GM21528 (cell line): Measurements from ENCODE around the gene GP1BB.
"Not testable (repeated sequence)": the region's sequence is repeated elsewhere in the genome, so short reads cannot be mapped to it uniquely, and the experiment has no call there.

Experiments
- ATAC-seq: cut with Tn5 transposase; IDR thresholded peaks from one replicate; pipeline ENCODE4 v1.9.1; 2021; ENCODE audit warnings: mild to moderate bottlenecking, moderate library complexity; ENCODE audit not compliant: unreplicated experiment, low FRiP score

GP1BB gene

DNA sequence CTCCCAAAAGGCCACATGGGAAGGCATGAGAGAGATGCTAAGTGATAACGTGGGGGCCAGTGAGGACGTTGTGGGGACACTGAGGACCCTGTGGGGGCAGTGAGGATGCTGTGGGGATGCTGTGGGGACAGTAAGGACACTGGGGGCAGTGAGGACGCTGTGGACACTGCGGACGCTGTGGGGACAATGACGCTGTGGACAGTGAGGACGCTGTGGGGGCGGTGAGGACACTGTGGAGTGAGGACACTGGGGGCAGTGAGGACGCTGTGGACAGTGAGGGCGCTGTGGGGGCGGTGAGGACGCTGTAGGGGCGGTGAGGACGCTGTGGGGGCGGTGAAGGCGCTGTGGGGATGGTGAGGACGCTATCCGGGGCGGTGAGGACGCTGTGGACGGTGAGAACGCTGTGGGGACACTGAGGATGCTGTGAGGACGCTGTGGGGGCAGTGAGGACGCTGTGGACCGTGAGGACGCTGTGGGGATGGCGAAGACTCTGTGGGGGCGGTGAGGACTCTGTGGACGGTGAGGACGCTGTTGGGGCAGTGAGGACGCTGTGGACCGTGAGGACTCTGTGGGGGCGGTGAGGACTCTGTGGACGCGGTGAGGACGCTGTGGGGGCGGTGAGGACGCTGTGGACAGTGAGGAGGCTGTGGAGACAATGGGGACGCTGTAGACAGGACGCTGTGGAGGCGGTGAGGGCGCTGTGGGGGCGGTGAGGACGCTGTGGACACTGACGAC, 1.8 kb downstream of the GP1BB start:
- no peak for ATAC-seq

DNA sequence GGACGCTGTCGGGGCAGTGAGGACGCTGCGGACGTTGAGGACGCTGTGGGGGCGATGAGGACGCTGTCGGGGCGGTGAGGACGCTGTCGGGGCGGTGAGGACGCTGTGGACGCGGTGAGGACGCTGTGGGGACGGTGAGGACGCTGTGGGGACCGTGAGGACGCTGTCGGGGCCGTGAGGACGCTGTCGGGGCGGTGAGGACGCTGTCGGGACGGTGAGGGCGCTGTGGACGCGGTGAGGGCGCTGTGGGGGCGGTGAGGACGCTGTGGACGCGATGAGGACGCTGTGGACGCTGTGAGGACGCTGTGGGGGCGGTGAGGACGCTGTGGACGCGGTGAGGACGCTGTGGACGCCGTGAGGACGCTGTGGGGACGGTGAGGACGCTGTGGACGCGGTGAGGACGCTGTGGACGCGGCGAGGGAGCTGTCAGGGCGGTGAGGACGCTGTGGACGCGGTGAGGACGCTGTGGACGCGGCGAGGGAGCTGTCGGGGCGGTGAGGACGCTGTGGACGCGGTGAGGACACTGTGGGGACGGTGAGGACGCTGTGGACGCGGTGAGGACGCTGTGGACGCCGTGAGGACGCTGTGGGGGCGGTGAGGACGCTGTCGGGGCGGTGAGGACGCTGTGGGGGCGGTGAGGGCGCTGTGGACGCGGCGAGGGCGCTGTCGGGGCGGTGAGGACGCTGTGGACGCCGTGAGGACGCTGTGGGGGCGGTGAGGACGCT, 2.9 kb downstream of the GP1BB start:
- not testable (repeated sequence) for ATAC-seq

DNA sequence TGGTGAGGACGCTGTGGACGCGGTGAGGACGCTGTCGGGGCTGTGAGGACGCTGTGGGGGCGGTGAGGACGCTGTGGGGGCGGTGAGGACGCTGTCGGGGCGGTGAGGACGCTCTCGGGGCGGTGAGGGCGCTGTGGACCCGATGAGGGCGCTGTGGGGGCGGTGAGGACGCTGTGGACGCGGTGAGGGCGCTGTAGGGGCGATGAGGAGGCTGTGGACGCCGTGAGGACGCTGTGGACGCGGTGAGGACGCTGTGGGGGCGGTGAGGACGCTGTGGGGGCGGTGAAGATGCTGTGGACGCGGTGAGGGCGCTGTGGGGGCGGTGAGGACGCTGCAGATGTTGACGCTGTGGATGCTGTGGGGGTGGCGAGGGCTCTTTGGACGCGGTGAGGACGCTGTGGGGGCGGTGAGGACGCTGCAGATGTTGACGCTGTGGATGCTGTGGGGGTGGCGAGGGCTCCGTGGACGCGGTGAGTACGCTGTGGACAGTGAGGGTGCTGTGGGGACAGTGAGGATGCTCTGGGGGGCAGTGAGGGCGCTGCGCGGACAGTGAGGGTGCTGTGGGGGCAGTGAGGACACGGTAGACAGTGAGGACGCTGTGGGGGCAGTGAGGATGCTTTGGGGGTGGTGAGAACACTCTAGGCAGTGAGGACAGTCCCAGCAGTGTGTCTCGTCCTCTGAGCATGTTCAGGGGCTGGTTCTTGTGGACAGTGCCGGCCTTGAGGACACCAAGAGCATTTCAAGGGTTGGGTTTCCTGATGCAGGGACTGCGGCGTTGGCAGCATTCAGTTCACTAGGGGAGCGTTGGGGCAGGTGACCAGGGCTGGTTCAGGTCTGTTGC, 4.2 kb downstream of the GP1BB start:
- ATAC-seq = no peak

DNA sequence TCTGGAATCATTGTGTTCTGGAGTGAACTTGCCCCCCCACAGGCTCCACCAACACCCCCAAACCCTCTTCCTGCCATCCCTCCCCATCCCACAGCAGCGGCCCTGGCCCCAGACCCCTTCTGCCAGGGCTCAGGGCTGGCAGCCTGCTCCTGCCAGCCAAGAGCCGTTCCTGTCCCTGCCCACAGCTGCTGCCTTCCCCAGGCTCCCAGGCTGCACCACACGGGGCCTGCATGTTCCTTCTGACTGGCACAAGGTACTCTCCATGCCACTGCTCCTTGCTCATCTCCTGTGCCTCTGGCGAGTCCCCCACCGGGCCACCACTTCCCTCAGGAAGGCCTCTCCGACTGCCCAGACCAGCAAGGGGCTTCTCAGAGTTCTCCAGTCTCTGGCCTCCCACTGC, 4.9 kb downstream of the GP1BB start:
- no peak for ATAC-seq

DNA sequence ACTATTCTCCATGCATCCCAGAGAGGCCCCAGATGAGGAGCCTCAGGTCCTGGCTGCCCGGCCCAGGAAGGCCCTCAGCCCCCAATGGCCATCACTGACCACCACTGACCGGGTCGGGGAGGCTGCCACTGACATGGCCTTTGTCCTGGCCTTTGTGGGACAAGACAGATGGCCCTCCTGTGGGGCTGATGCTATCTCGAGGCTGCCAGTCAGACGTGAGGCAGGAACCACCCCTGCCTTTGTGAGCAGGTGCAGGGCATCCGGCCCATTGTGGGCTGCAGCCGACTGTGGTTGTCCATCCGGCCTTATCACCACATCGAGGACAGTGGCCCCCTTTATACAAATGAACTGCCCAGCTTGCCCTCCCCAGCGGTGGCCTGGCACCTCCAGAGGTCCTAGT, 5.5 kb downstream of the GP1BB start:
- no peak for ATAC-seq

DNA sequence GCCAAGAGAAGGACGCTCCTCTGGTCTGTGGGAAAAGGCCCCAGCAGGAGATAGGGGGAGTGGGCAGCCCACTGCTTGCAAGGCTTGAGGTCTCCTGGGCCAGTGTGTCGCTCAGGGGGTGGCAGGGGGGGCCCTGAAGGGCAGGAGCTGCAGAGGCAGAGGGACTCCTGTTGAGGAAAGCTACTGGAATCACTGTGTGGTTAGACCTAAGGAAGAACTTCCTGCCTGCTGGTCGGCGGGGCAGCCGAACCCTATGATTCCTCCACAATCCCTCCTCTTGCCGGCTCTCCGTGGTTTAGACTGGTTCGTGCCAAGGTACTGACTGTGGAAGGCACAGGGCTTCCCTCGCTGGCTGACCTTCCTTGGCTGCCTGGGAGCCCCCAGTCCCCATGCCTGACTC, 6.2 kb downstream of the GP1BB start:
- ATAC-seq = no peak

DNA sequence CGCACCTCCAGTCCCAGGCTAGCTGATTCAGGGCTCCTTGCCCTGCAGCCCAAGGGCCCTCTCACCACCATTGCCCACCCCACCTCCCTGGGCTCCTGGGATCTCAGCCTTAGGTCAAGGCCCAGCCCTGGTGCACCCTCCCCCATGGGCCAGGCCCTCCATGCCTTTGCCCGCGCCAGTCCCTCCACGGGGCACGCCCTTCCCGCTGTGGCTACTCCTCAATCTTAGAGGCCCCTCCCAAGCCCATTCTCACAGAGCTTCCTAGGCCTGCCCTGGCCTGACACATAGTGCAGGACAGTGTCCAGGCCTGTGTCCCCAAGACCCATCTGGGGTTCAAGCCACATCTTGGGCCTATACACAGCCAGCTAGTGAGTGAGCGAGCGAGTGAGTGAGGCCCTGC, 6.9 kb downstream of the GP1BB start:
- ATAC-seq = no peak

DNA sequence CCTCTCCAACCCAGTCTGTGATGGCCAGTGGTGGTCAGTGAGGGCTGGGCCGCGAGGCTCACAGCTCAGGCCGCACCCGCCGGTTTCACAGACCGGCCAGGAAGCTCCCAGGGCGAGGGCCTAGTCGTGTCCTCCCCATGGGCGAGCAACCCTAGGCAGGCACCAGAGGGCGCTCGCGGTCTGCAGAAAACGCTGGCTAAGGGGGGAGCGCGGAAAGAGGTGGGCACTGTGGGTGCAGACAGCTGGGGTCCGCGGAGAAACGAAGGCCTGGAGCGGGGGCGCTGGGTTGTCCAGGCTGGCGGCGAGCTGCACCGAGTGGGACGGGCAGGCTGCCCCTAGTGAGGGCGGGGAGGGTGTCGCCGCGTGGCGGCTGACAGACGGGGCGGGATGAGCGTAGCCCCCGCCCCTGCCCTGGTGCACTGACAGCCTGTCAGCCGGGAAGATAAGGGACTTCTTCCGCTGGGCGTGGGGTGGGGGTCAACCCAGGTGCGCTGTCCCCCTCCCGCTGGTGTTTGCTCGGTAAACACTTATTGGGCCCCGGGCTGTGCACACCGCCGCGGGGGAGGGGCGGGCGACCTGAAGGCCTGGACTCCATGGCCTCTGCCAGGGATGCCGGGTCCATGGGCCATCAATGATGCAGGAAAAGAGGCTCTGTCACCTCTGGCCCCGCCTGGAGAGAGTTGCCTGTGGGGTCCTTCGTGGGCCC, 7.5 kb downstream of the GP1BB start:
- no peak for ATAC-seq

DNA sequence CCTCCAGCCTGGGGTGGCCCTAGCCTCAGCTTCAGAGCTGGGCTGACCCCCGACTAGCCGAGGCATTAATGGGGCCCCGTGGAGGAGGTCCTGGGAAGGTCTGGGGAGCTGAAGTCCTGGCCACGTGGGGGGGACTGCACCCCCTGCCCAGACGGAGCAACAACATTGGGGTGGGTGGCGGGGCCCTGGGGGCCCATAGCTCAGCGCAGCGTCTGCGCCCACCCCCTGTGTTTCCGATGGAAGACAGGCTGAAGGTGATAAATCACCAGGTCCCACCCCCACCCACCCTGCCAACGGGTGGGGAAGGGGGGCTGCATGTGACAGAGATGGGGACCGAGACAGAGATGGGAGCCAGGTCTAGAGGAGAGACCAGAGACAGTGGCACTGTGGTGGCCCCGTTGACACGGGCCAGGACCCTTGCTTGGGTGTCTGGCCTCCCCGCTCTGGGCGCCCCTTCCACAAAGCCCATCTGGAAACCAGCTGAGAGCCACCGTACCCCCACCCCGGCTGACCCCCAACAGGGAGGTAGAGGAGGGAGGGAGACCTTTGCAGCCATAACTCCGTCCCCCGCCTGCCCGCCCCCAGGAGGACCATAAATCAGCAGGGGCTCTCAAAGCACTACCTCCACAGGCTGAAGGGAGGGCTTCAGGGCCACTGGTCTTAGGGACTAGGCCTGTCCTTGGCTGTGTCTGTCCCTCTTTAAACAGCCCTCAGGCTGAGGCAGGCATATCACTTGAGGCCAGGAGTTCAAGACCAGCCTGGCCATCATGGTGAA, 8.2 kb downstream of the GP1BB start:
- ATAC-seq = no peak

DNA sequence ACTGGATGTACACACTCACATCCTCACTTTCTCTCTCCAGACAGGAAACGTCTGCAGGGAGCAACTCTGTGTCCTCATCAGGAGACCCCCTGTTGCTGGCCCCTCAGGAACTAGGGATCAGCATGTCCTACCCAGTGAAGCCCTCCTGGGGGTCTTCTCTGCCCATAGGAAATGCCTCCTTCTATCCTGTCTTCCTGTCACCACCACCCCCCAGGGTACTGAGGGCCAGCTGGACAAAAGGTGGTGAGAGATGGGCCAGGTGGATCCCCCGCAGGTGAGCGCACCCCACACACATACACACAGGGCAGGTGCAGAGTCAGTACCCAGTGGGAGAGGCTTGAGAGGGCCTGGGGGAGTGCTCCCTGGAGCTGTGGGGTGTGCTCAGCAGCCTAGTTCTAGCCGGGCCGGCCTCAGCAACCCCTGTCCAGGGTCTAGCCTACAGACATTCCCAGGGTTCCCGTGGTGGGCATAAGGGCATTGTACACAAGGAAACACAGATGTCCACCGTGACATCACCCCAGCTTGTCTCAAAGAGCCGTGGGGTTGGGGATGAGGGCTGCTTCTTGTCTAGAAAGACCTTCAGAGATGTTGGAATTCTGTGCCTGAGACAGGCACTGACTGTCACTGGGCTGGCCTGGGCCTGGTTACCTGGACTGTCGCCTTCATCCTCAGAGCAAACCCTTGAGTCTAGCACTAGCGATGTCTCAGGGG, 9.2 kb downstream of the GP1BB start:
- no peak for ATAC-seq

DNA sequence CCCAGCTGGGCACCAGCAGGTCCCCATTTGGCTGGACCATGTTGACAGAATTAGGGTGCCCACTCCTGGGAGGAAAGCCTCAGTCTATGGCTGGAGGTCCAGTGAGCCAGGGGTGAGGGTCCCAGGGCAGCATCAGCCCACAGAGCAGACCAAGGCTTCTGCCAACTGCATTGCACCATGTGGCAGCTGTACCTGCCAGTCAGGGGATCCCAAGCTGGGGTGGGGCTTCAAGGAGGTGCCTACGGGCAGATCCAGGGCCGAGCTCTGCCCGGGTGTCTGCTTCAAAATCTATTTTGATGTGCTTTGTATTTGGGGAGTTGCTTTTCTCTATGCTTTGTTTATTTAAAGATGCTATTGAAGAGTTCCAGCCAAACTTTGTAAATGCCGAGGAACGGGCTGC, 10.4 kb downstream of the GP1BB start:
- ATAC-seq = no peak

DNA sequence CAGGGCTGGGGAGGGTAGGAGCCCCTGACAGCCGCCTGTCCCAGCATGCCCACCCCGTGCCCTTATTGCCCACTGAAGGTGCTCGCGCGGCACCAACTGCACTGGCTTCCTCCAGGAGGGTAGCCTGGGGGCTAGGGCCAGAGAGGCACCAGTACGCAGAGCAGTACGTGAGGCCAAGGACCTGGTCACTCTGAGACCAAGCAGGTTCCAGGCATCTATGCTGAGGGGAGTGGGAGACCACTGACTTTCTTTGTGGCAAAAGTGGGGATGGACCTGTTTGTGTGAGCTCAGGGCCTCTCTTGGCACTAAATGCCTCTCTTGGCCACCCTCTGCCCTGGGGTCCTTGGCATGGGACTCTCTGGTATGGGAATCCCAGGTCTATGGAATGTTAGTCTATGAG, 10.8 kb downstream of the GP1BB start:
- ATAC-seq = no peak

DNA sequence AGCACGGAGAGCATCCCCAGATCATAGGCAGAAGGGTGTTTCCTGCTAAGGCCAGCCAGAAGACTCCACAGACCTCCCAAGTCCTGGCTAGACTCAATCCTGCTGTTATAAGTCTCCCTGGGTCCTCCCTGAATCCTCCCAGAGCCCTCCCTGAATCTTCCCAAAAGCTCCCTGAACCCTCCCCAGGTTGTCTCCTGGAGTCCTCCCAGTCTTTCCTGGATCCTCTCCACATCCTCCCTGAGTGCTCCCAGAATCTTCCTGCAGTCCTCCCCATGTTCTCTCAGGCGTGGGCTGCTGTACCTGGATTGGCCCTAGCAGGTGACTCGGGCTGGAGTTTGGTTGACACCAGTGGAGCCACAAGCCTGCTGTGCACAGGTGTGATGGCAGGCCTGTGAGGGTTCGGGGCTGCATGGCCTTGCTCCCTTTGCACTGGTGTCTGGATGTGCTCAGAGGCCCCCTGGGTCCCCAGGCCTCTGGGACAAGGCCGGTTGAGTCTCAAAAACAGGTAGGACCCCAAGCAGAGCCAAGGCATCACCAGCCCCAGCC, 11.6 kb downstream of the GP1BB start:
- ATAC-seq = no peak

DNA sequence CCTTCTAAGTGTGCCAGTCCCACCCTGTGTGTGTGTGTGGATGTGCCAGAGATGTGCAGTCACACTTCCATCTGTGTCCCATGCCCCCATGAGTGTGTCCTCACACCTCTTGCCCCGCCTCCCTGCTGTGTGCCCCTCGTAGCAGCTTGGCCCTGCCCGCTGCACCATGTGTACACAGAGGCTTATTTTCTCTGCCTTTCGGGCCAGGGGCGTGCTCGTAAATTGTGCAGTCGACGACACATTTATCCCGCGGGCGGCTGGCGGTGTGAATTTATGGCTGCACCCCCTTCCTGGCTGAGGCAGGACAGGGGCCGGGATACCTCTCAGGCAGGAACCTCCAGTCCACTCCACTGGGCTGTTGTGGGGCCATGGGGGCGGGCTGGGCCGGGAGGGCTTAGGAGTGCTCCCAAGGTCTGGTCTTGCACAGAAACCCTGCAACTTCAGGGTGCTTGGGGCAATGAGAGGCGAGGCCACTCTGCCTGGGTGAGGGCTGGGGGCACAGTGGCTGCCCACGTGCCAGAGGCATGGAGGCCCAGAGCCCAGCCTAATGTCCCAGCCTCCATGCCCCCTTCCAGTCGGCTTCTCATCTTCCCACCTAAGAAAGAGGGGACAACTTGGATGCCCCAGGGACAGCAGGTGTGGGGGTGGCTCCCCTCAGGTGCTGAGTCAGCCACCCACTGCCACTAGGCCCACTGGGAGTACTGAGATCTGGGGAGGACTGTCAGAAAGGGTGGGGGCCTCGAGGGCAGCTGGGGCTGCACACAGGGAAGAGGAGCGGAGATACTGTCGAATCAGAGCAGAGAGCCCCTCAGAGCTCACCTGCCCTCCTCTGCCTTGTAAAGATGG, 12.5 kb downstream of the GP1BB start:
- ATAC-seq = no peak

DNA sequence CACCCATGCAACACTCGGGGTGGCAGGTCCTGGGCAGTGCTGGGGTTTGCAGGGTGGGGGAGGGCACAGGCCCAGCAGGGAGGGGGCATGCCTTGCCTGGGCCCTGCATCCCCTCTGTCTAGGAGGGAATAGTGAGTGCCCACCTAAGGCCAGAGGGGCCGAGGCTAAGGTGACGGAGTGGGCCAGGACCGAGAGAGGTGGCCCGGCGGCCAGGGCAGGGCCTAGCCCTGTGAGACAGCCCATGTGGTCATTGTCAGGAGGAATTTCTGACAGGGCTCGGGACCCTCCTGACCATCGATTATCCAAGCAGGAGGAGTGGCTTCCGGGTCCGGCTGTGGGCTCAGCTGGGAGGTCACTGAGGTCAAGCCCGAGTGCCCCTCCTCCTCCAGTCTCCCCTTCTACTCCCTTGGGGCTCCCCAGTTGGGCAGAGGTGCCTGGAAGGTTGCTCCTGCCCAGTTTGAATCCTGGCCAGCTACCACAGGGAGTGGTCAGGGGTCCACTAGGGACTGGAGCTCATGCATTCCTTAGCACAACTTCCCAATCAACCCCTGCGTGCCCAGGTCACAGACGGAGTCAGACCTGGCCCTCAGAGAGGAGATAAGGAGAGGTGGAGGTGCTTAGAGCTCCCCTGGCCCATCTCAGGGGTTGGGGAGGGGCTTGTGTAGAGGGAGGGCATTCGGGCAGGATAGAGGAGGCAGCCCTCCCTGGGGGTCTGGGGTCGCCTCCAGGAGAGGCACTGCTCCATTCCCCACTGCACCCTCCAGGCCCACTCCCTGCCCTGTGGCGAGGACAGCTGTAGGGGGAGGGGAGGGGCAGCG, 14.7 kb downstream of the GP1BB start:
- ATAC-seq = no peak

DNA sequence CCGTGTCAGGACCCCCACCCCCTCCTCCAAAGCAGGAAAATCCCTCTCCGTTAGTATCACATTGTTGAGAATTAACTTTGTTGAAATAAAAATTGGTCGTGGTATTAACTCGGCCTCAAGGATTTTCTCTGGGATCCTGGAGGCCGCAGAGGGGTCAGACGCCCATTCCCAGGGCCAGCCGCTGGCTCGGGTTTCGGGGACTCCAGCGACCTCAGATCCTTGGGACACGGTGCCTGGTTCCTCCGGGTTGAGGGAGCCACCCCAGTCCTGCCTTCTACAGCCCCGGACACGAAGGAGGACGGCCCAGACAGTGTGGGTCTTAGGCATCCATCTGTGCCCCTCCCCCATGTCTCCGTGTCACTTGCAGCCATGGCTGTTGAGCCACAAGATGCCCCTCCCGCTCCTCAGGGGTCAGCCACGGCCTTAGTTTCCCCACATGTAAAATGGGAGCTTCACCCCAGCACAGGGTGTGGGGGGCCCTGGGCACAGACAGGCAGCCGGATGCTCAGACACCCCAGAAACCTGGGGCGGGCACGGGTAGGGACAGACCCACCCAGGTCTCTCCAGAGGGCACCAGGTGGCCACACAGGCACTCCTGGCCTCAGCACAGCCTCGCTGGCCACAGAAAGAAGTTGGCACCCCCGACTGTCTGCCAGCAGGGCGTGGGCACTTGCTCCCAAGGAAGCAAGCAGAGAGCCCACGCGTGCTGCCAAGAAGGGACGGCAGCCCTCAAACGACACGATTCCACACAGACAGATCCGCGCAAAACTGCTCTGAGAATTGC, 15.5 kb downstream of the GP1BB start:
- no peak for ATAC-seq

DNA sequence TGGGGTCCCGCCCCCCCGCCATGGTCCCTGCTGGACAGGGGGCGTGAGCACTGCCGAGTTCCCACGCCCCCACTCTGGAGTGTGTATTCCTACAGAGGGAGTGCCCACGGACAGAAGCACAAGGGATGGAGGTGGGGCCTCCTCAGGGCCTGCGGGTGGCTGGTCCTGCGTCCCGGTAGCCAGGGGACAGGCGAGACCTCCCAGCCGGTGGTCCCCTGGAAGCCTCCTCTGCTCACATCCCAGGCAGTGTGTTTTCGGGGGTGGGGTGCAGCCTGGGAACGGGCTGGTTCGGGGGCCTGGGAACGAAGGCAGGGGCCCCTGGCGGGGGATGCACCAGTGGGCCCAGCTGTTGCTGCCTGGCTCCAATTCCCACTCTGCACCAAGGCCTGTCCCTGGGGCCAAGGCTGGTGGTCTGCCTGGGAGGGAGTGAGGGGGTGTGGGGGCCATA, 16.1 kb downstream of the GP1BB start:
- no peak for ATAC-seq
